GM06990 (cell line): ENCODE data around the gene DDIT4.

Source experiments
- DNase-seq: peaks from one replicate; pipeline ENCODE4 v3.0.0-alpha.2; 2011; ENCODE audit not compliant: insufficient read length; ENCODE audit errors: extremely low read depth
- H3K27me3 ChIP-seq: replicated peaks from 2 replicates; pipeline ENCODE4 v1.6.0; 2011; ENCODE audit warnings: low read length; ENCODE audit not compliant: control insufficient read depth, insufficient read depth
- H3K36me3 ChIP-seq: 2 replicates; pipeline ENCODE4 v1.5.1; 2011; ENCODE audit warnings: low read length; ENCODE audit not compliant: control insufficient read depth, insufficient read depth
- H3K4me3 ChIP-seq: replicated peaks from 2 replicates; pipeline ENCODE4 v1.5.1; 2011; ENCODE audit warnings: low read depth, mild to moderate bottlenecking, control low read depth, low read length
- CTCF ChIP-seq: IDR thresholded peaks from 2 replicates; pipeline ENCODE4 v1.5.1; 2011; ENCODE audit warnings: low read length, control low read depth, mild to moderate bottlenecking, inconsistent platforms; ENCODE audit not compliant: insufficient read depth, poor library complexity, severe bottlenecking

DDIT4 gene

GRCh38 chr10:72263613-72264241, 10.0 kb upstream of the DDIT4 start:
- H3K27me3 ChIP-seq: no peaks in the 10 kb centered on the region
- no peak for DNase-seq
- H3K4me3 ChIP-seq: no peak overlapping the region
- H3K36me3 ChIP-seq: no peaks in the 10 kb centered on the region
- TF ChIP-seq CTCF: no peak

GRCh38 chr10:72264536-72264935, 9.2 kb upstream of the DDIT4 start:
- Histone ChIP-seq H3K27me3 (no peaks in the 10 kb centered on the region), H3K36me3 (no peaks in the 10 kb centered on the region), H3K4me3 (no peak overlapping the region)
- TF ChIP-seq CTCF: no peak
- no peak for DNase-seq

GRCh38 chr10:72265508-72265907, 8.2 kb upstream of the DDIT4 start:
- Histone ChIP-seq H3K36me3 (no peaks in the 10 kb centered on the region), H3K4me3 (no peak overlapping the region), H3K27me3 (no peaks in the 10 kb centered on the region)
- DNase-seq: no peak
- no peak for TF ChIP-seq CTCF

- DNase-seq: no peak
- Histone ChIP-seq H3K4me3 (no peak overlapping the region), H3K36me3 (no peaks in the 10 kb centered on the region), H3K27me3 (no peaks in the 10 kb centered on the region)
- no peak for TF ChIP-seq CTCF
These were observed 7.5 kb upstream of the DDIT4 start for GRCh38 chr10:72265990-72266865.

- no peak for DNase-seq
- H3K27me3 ChIP-seq: no peaks in the 10 kb centered on the region
- H3K4me3 ChIP-seq: no peak overlapping the region
- no peaks in the 10 kb centered on the region for H3K36me3 ChIP-seq
- TF ChIP-seq CTCF: no peak
These were observed 6.3 kb upstream of the DDIT4 start for GRCh38 chr10:72267381-72267780.
